Lung (tissue), 12 donors: ENCODE measurements around the gene PHAF1. TPM values are rescaled to one million over a fixed set of nuclear protein-coding genes. Genes with fewer than 3 reads are reported as not detected.

Experiments
- ATAC-seq: fragments of 200-7000 bp; cut with Tn5 transposase; one replicate; pipeline ENCODE4 v1.9.1; 2020; ENCODE audit warnings: moderate number of reproducible peaks; ENCODE audit not compliant: insufficient read depth, low FRiP score
- DNase-seq, 3 donors: peaks; one replicate each; pipeline ENCODE4 v3.0.0-alpha.2; 2013 to 2017
- H3K27ac ChIP-seq, 2 donors: one replicate each; pipeline ENCODE4 v1.5.1; 2013; ENCODE audit warnings: mild to moderate bottlenecking in 2 of 2, moderate library complexity in 2 of 2, control low read depth in 1 of 2, inconsistent platforms in 1 of 2, low read depth in 1 of 2, low read length in 1 of 2
- H3K27me3 ChIP-seq, 3 donors: one replicate each; pipeline ENCODE4 v1.5.1; 2013; ENCODE audit warnings: low read length in 2 of 3; ENCODE audit not compliant: control insufficient read depth in 3 of 3, insufficient read depth in 3 of 3
- H3K36me3 ChIP-seq, 4 donors: one replicate each; pipeline ENCODE4 v1.5.1; 2013; ENCODE audit warnings: low read length in 4 of 4, mild to moderate bottlenecking in 1 of 4, moderate library complexity in 1 of 4; ENCODE audit not compliant: control insufficient read depth in 4 of 4, insufficient read depth in 4 of 4
- H3K4me1 ChIP-seq, 5 donors: one replicate each; pipeline ENCODE4 v1.5.1; 2013; ENCODE audit warnings: low read length in 5 of 5, mild to moderate bottlenecking in 2 of 5, moderate library complexity in 1 of 5; ENCODE audit not compliant: control insufficient read depth in 5 of 5, insufficient read depth in 5 of 5
- H3K4me3 ChIP-seq: one replicate; pipeline ENCODE4 v1.5.1; 2013; ENCODE audit warnings: mild to moderate bottlenecking, control low read depth, moderate library complexity
- H3K9ac ChIP-seq, 2 donors: one replicate each; pipeline ENCODE4 v1.5.1; 2013; ENCODE audit warnings: low read length in 2 of 2, control low read depth in 1 of 2; ENCODE audit not compliant: insufficient read depth in 1 of 2
- H3K9me3 ChIP-seq, 4 donors: one replicate each; pipeline ENCODE4 v1.5.1; 2013; ENCODE audit warnings: low read length in 3 of 4, mild to moderate bottlenecking in 1 of 4, moderate library complexity in 1 of 4; ENCODE audit not compliant: control insufficient read depth in 4 of 4, insufficient read depth in 3 of 4
- CTCF ChIP-seq: IDR thresholded peaks from 2 replicates; pipeline ENCODE4 v1.5.1; 2012; ENCODE audit warnings: mild to moderate bottlenecking; ENCODE audit errors: control extremely low read depth, extremely low read depth
- WGBS, 2 donors: extraction: QIAGEN DNeasy Blood & Tissue Kit; methylation state at CpG; one replicate each; pipeline ENCODE4 v1.1.7; 2013; 5-methylcytosine and 5-hydroxymethylcytosine counted together
- polyA plus RNA-seq, 2 donors: library from polyadenylated mRNA; stranded (reverse); fragments of 200-250 nt; gene quantifications; one replicate each; pipeline ENCODE4 v1.2.1, GENCODE V29; 2013
- total RNA-seq, 2 donors: library from RNA; depleted of rRNA in 1 of 2; stranded (reverse); fragments of >200 nt in 1 of 2; gene quantifications; one replicate each; pipeline ENCODE4 v1.2.1, GENCODE V29; 2014 to 2021
- donor health status: control.
- donor health status: control.
- donor health status: Bipolar disorder and iron deficiency.
- donor health status: healthy.
- donor health status: DM: yes; HTN: yes; CAD: no.

The PHAF1 gene
- total and polyA plus RNA-seq, 4 donors: 9.1 to 36.1 (median 13.3) TPM

- H3K9ac ChIP-seq: no peak overlapping the region
- no peak for DNase-seq
- WGBS, 2 donors: 73 to 81% methylated on average over 5 of the region's 5 CpGs
- no peak overlapping the region for H3K27ac ChIP-seq
- peaks cover 0 to 42% (median 19%) of the 10 kb centered on the region in 5 donors for H3K4me1 ChIP-seq
- no peak for ATAC-seq
- no peak overlapping the region for H3K4me3 ChIP-seq
- H3K27me3 ChIP-seq: peaks cover 0 to 75% (median 48%) of the 10 kb centered on the region in 3 donors
- peaks cover 0 to 2% (median 0%) of the 10 kb centered on the region in 4 donors for H3K9me3 ChIP-seq
- TF ChIP-seq CTCF: no peak
- H3K36me3 ChIP-seq: peaks cover 0 to 5% (median 0%) of the 10 kb centered on the region in 4 donors
Measured at GRCh38 chr16:67166598-67167168, 56.9 kb downstream of the PHAF1 start.

GRCh38 chr16:67167588-67167987, 57.8 kb downstream of the PHAF1 start:
- Histone ChIP-seq H3K36me3 (peaks cover 0 to 5% (median 0%) of the 10 kb centered on the region in 4 donors), H3K27me3 (peaks cover 0 to 72% (median 42%) of the 10 kb centered on the region in 3 donors), H3K4me3 (no peak overlapping the region), H3K4me1 (peaks cover 0 to 42% (median 19%) of the 10 kb centered on the region in 5 donors), H3K27ac (no peak overlapping the region), H3K9me3 (peaks cover 0 to 2% (median 0%) of the 10 kb centered on the region in 4 donors), H3K9ac (no peak overlapping the region)
- DNase-seq (no peak), ATAC-seq (no peak)
- 94 to 95% methylated on average over 7 of the region's 7 CpGs for WGBS, 2 donors
- no peak for TF ChIP-seq CTCF

- Histone ChIP-seq H3K9ac (no peak overlapping the region), H3K9me3 (no peaks in the 10 kb centered on the region), H3K27me3 (peaks cover 0 to 70% (median 41%) of the 10 kb centered on the region in 3 donors)
Measured at GRCh38 chr16:67169011-67169451, 59.3 kb downstream of the PHAF1 start.

More at GRCh38 chr16:67169011-67169451, 59.3 kb downstream of the PHAF1 start:
- Histone ChIP-seq H3K27ac (peak overlapping the region in 1 of 2 donors; percentile 90), H3K36me3 (no peaks in the 10 kb centered on the region), H3K4me3 (no peak overlapping the region), H3K4me1 (peaks cover 0 to 38% (median 10%) of the 10 kb centered on the region in 5 donors)
- DNase-seq (no peak), ATAC-seq (no peak)
- no peak for TF ChIP-seq CTCF
- 56 to 57% methylated on average over 9 of the region's 9 CpGs for WGBS, 2 donors
